Kidney tubule cell (primary cell): ENCODE measurements around the gene NKIRAS1.
"Not testable (repeated sequence)": the region's sequence is repeated elsewhere in the genome, so short reads cannot be mapped to it uniquely, and the experiment has no call there.

Experiments used
- DNase-seq: peaks from one replicate; pipeline ENCODE4 v3.0.0-alpha.2; 2018; ENCODE audit warnings: low spot score

NKIRAS1 gene

GRCh38 chr3:23940775-23941174 is 24.0 kb upstream of the NKIRAS1 start:
- no peak for DNase-seq

- DNase-seq = no peak
Observed at GRCh38 chr3:23938688-23939087, 21.9 kb upstream of the NKIRAS1 start.

- no peak for DNase-seq
Observed at GRCh38 chr3:23937296-23937695, 20.5 kb upstream of the NKIRAS1 start.

GRCh38 chr3:23934253-23934652 is 17.5 kb upstream of the NKIRAS1 start:
- DNase-seq = no peak

GRCh38 chr3:23932571-23932970 is 15.8 kb upstream of the NKIRAS1 start:
- DNase-seq = no peak

- no peak for DNase-seq
Observed at GRCh38 chr3:23931597-23931996, 14.8 kb upstream of the NKIRAS1 start.

GRCh38 chr3:23928524-23928923 is 11.7 kb upstream of the NKIRAS1 start:
- peak; percentile 79 for DNase-seq

GRCh38 chr3:23926736-23927135 is 9.9 kb upstream of the NKIRAS1 start:
- DNase-seq = no peak

- DNase-seq = no peak
Observed at GRCh38 chr3:23926246-23926645, 9.5 kb upstream of the NKIRAS1 start.

GRCh38 chr3:23923786-23924185 is 7.0 kb upstream of the NKIRAS1 start:
- DNase-seq = peak; percentile 80

- DNase-seq = peak; percentile 20
Observed at GRCh38 chr3:23921052-23921511, 4.3 kb upstream of the NKIRAS1 start.

GRCh38 chr3:23920151-23920655 is 3.4 kb upstream of the NKIRAS1 start:
- DNase-seq = no peak

- DNase-seq = no peak
Observed at GRCh38 chr3:23919628-23920027, 2.8 kb upstream of the NKIRAS1 start.

- DNase-seq = not testable (repeated sequence)
Observed at GRCh38 chr3:23918331-23918730, 1.5 kb upstream of the NKIRAS1 start.

- peak; percentile 65 for DNase-seq
Observed at GRCh38 chr3:23917679-23918303, 1.0 kb upstream of the NKIRAS1 start.

- DNase-seq = no peak
Observed at GRCh38 chr3:23916152-23916885, 471 bp downstream of the NKIRAS1 start.

GRCh38 chr3:23915537-23916108 is 1.2 kb downstream of the NKIRAS1 start:
- peak; percentile 41 for DNase-seq

GRCh38 chr3:23913873-23914743 is 2.7 kb downstream of the NKIRAS1 start:
- DNase-seq = peak; percentile 47

- DNase-seq = no peak
Observed at GRCh38 chr3:23913182-23913581, 3.6 kb downstream of the NKIRAS1 start.

GRCh38 chr3:23912335-23912734 is 4.5 kb downstream of the NKIRAS1 start:
- not testable (repeated sequence) for DNase-seq

- DNase-seq = no peak
Observed at GRCh38 chr3:23911397-23911796, 5.4 kb downstream of the NKIRAS1 start.

GRCh38 chr3:23909341-23909740 is 7.4 kb downstream of the NKIRAS1 start:
- no peak for DNase-seq
